Measurements from ENCODE around the gene GRID1. TPM values are rescaled to one million over a fixed set of nuclear protein-coding genes. Genes with fewer than 3 reads are reported as not detected.
"Not testable (repeated sequence)": the region's sequence is repeated elsewhere in the genome, so short reads cannot be mapped to it uniquely, and the experiment has no call there.

Gene GRID1
- total RNA-seq, 1 donor from 2014 or later, result 0.75 TPM

DNA sequence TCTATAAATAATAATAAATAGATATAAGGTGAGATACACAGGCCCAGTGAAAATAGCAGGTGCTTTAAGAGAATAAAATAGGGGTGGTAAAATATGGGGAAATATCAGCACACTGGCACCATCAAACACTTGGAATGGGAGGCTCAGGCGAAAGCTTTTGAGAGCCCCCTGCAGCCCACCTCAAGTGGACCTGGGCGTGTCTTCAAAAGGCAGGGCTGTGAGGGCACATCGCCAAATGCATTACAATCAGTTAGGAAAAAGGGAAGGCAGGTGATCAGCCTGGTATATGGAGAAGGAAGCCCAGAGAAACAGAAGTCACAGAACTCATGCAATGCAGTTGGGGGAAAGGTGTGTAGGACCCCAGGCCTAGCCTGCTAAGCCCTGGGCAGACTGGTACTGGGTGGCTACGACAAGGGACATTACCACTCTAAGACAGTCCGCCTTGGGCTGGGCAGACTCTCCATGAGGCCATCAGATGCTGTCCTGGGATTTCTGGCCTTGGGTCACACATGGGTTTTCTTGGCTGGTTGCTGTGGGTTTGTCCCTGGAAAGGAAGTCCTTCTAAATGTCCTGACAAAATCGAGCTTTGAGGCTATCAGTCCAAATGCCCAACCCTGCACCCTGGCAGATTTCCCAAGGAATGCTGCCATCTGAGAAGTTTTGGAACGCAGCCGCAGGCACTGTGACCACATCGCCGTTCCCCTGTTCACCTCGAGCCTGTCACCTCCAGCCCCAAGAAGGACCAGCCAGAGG, 330.6 kb downstream of the GRID1 start:
- H2AFZ ChIP-seq (ENCODE audit: low read depth, low read length), result no peak overlapping the region
- H3K4me1 Mint-ChIP-seq (ENCODE audit: low read depth, unreplicated experiment), result no peaks in the 10 kb centered on the region
- no peaks in the 10 kb centered on the region for H4K20me1 ChIP-seq (ENCODE audit: insufficient read depth, low read length)
- no peak overlapping the region for H3K4me2 ChIP-seq (ENCODE audit: low read length)
- no peaks in the 10 kb centered on the region for H3K36me3 ChIP-seq (ENCODE audit: insufficient read depth, low read length)
- DNase-seq (ENCODE audit: low read depth) (no peak), FAIRE-seq (no peak)
- H3K4me3 Mint-ChIP-seq (ENCODE audit: unreplicated experiment), result no peak overlapping the region
- H3K4me1 ChIP-seq (ENCODE audit: insufficient read depth, low read length), result no peaks in the 10 kb centered on the region
- no peaks in the 10 kb centered on the region for H3K27me3 Mint-ChIP-seq (ENCODE audit: low read depth, unreplicated experiment)
- H3K9me3 Mint-ChIP-seq (ENCODE audit: unreplicated experiment), result peaks cover under 1% of the 10 kb centered on the region
- no peaks in the 10 kb centered on the region for H3K27me3 ChIP-seq (ENCODE audit: insufficient read depth, low read length)
- no peaks in the 10 kb centered on the region for H3K79me2 ChIP-seq (ENCODE audit: insufficient read depth, low read length)
- no peaks in the 10 kb centered on the region for H3K36me3 Mint-ChIP-seq (ENCODE audit: low read depth, unreplicated experiment)
- peaks cover 2% of the 10 kb centered on the region for H3K9me3 ChIP-seq (ENCODE audit: insufficient read depth, low read depth, low read length)
- TF ChIP-seq, protein P1, sequence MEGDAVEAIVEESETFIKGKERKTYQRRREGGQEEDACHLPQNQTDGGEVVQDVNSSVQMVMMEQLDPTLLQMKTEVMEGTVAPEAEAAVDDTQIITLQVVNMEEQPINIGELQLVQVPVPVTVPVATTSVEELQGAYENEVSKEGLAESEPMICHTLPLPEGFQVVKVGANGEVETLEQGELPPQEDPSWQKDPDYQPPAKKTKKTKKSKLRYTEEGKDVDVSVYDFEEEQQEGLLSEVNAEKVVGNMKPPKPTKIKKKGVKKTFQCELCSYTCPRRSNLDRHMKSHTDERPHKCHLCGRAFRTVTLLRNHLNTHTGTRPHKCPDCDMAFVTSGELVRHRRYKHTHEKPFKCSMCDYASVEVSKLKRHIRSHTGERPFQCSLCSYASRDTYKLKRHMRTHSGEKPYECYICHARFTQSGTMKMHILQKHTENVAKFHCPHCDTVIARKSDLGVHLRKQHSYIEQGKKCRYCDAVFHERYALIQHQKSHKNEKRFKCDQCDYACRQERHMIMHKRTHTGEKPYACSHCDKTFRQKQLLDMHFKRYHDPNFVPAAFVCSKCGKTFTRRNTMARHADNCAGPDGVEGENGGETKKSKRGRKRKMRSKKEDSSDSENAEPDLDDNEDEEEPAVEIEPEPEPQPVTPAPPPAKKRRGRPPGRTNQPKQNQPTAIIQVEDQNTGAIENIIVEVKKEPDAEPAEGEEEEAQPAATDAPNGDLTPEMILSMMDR (IDR thresholded peaks at IDR 0.05; ENCODE audit: insufficient read depth, low read depth, low read length), result no peak
- no peak for TF ChIP-seq EZH2 (IDR thresholded peaks at IDR 0.05; ENCODE audit: insufficient read depth, low read length)
- H3K27ac Mint-ChIP-seq (ENCODE audit: unreplicated experiment), result no peak overlapping the region
- H3K9ac ChIP-seq (ENCODE audit: low read length), result no peak overlapping the region
- no peak overlapping the region for H3K27ac ChIP-seq (ENCODE audit: low read depth, low read length)
- H3K4me3 ChIP-seq (ENCODE audit: insufficient read depth, low read depth, low read length), result no peak overlapping the region

DNA sequence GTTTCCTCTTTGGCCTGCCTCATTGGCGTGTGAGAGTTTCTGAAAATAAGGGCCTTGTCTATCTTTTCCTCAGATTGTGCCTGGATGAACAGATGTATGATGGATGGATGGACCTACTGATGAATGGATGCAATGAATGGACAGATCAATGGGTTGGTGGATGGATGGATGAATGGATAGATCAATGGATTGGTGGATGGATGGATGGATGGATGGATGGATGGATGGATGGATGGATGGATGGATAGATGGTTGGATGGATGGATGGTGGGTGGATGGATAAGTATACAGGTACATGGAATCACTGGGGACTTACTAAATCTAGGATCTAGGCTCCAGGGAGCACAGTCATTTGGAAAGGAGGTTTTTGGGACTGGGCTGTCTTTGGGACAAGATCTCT, 331.9 kb downstream of the GRID1 start:
- no peak overlapping the region for H3K27ac Mint-ChIP-seq (ENCODE audit: unreplicated experiment)
- TF ChIP-seq, protein P1 (IDR thresholded peaks at IDR 0.05; ENCODE audit: insufficient read depth, low read depth, low read length), result no peak
- TF ChIP-seq EZH2 (IDR thresholded peaks at IDR 0.05; ENCODE audit: insufficient read depth, low read length), result no peak
- H3K9me3 ChIP-seq (ENCODE audit: insufficient read depth, low read depth, low read length), result peaks cover 2% of the 10 kb centered on the region
- H3K36me3 ChIP-seq (ENCODE audit: insufficient read depth, low read length), result no peaks in the 10 kb centered on the region
- FAIRE-seq (no peak), DNase-seq (ENCODE audit: low read depth) (no peak)
- H3K4me1 Mint-ChIP-seq (ENCODE audit: low read depth, unreplicated experiment), result no peaks in the 10 kb centered on the region
- H3K36me3 Mint-ChIP-seq (ENCODE audit: low read depth, unreplicated experiment), result no peaks in the 10 kb centered on the region
- no peaks in the 10 kb centered on the region for H3K9me3 Mint-ChIP-seq (ENCODE audit: unreplicated experiment)
- H3K27me3 ChIP-seq (ENCODE audit: insufficient read depth, low read length), result no peaks in the 10 kb centered on the region
- H2AFZ ChIP-seq (ENCODE audit: low read depth, low read length), result no peak overlapping the region
- no peak overlapping the region for H3K4me2 ChIP-seq (ENCODE audit: low read length)
- no peaks in the 10 kb centered on the region for H3K27me3 Mint-ChIP-seq (ENCODE audit: low read depth, unreplicated experiment)
- no peak overlapping the region for H3K9ac ChIP-seq (ENCODE audit: low read length)
- H4K20me1 ChIP-seq (ENCODE audit: insufficient read depth, low read length), result no peaks in the 10 kb centered on the region
- H3K4me3 ChIP-seq (ENCODE audit: insufficient read depth, low read depth, low read length), result no peak overlapping the region
- H3K27ac ChIP-seq (ENCODE audit: low read depth, low read length), result no peak overlapping the region
- H3K4me1 ChIP-seq (ENCODE audit: insufficient read depth, low read length), result no peaks in the 10 kb centered on the region
- H3K4me3 Mint-ChIP-seq (ENCODE audit: unreplicated experiment), result no peak overlapping the region
- no peaks in the 10 kb centered on the region for H3K79me2 ChIP-seq (ENCODE audit: insufficient read depth, low read length)

DNA sequence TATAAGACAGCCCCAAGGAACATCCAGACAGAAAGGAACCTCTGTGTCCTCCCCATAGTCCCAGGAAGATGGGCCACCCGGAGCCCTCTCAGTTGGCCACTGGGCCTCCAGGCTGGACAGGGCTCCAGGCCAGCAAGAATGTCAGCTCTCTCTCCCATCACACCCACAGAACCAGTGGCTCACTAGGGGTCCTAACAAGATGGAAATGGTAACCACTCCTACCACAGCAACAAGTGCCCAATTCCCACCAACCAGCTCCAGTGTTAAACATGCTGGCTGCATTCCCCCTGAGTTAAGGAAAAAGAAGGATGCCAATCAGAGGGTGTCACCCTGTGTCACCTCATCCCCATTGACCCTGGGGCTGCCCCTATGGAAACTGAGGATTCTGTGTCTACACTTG, 333.0 kb downstream of the GRID1 start:
- TF ChIP-seq EZH2 (IDR thresholded peaks at IDR 0.05; ENCODE audit: insufficient read depth, low read length), result no peak
- TF ChIP-seq, protein P1 (IDR thresholded peaks at IDR 0.05; ENCODE audit: insufficient read depth, low read depth, low read length), result no peak
- no peaks in the 10 kb centered on the region for H3K9me3 Mint-ChIP-seq (ENCODE audit: unreplicated experiment)

DNA sequence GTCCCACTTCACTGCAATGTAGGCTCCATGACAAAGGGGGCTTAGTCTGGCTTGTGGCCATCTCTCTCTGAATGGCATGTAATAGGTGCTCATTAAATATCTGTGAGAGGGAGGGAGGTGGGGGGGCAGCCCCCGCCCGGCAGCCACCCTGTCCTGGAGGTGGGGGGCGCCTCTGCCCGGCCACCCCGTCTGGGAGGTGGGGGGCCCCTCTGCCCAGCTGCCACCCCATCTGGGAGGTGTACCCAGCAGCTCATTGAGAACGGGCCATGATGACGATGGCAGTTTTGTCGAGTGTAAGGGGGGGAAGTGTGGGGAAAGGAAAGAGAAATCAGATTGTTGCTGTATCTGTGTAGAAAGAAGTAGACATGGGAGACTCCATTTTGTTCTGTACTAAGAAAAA, 334.5 kb downstream of the GRID1 start:
- H3K4me1 Mint-ChIP-seq (ENCODE audit: low read depth, unreplicated experiment); H3K27me3 Mint-ChIP-seq (ENCODE audit: low read depth, unreplicated experiment); H3K9me3 Mint-ChIP-seq (ENCODE audit: unreplicated experiment): not testable (repeated sequence)

More for the DNA sequence above, 333.0 kb downstream of the GRID1 start:
- H3K4me3 ChIP-seq (ENCODE audit: insufficient read depth, low read depth, low read length), result no peak overlapping the region
- no peak overlapping the region for H3K9ac ChIP-seq (ENCODE audit: low read length)
- no peak overlapping the region for H3K27ac Mint-ChIP-seq (ENCODE audit: unreplicated experiment)
- H3K4me3 Mint-ChIP-seq (ENCODE audit: unreplicated experiment), result no peak overlapping the region
- H3K36me3 ChIP-seq (ENCODE audit: insufficient read depth, low read length), result no peaks in the 10 kb centered on the region
- H3K36me3 Mint-ChIP-seq (ENCODE audit: low read depth, unreplicated experiment), result no peaks in the 10 kb centered on the region
- no peak for FAIRE-seq
- peaks cover 2% of the 10 kb centered on the region for H3K9me3 ChIP-seq (ENCODE audit: insufficient read depth, low read depth, low read length)
- no peaks in the 10 kb centered on the region for H3K27me3 Mint-ChIP-seq (ENCODE audit: low read depth, unreplicated experiment)
- no peaks in the 10 kb centered on the region for H3K4me1 ChIP-seq (ENCODE audit: insufficient read depth, low read length)
- H3K4me2 ChIP-seq (ENCODE audit: low read length), result no peak overlapping the region
- H2AFZ ChIP-seq (ENCODE audit: low read depth, low read length), result no peak overlapping the region
- no peaks in the 10 kb centered on the region for H3K79me2 ChIP-seq (ENCODE audit: insufficient read depth, low read length)
- no peak for DNase-seq (ENCODE audit: low read depth)
- H4K20me1 ChIP-seq (ENCODE audit: insufficient read depth, low read length), result no peaks in the 10 kb centered on the region
- H3K27me3 ChIP-seq (ENCODE audit: insufficient read depth, low read length), result no peaks in the 10 kb centered on the region
- no peaks in the 10 kb centered on the region for H3K4me1 Mint-ChIP-seq (ENCODE audit: low read depth, unreplicated experiment)
- H3K27ac ChIP-seq (ENCODE audit: low read depth, low read length), result no peak overlapping the region

More for the DNA sequence above, 334.5 kb downstream of the GRID1 start:
- H3K9ac ChIP-seq (ENCODE audit: low read length); FAIRE-seq; H3K36me3 ChIP-seq (ENCODE audit: insufficient read depth, low read length); H3K9me3 ChIP-seq (ENCODE audit: insufficient read depth, low read depth, low read length); H3K27me3 ChIP-seq (ENCODE audit: insufficient read depth, low read length); H3K36me3 Mint-ChIP-seq (ENCODE audit: low read depth, unreplicated experiment); H3K79me2 ChIP-seq (ENCODE audit: insufficient read depth, low read length); H3K4me3 ChIP-seq (ENCODE audit: insufficient read depth, low read depth, low read length); H3K4me3 Mint-ChIP-seq (ENCODE audit: unreplicated experiment); H3K27ac ChIP-seq (ENCODE audit: low read depth, low read length); H3K4me1 ChIP-seq (ENCODE audit: insufficient read depth, low read length); DNase-seq (ENCODE audit: low read depth); H4K20me1 ChIP-seq (ENCODE audit: insufficient read depth, low read length); H3K4me2 ChIP-seq (ENCODE audit: low read length); H2AFZ ChIP-seq (ENCODE audit: low read depth, low read length); H3K27ac Mint-ChIP-seq (ENCODE audit: unreplicated experiment): not testable (repeated sequence)
